ENCODE measurements around the gene CARMIL1.
A peak's percentile ranks its signal among the peaks of the same experiment; 100 is the strongest.

Gene CARMIL1

DNA sequence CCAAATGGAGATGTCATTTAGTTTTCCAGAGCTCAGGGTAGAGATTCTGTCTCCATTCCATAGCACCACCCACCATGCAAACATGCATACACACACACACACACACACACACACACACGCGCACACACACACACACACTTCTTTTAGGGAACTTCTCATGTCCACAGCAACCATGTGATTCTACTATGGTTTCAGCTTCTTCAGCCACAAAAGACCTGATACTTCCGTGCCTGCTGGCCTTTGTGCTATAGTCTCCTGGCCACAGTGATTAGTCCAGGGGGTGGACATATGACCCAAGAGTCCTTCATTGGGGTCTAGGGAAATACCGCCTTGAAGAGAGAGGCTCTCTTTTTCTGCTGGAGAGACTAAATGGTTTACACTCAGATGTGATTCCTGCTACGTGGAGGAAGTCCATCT is 53.5 kb downstream of the CARMIL1 start:
- ChIA-PET CTCF (interaction anchor here (0.6 to 1.1 kb wide), 3 partner anchors 8 to 32 kb away, joined by 3 read pairs; no protein-coding TSS in a partner anchor), POLR2A (no interaction called here)
- peaks cover 32% of the 10 kb centered on the region for H3K4me1 ChIP-seq (ENCODE audit: control insufficient read depth, insufficient read depth, low read length)

GRCh38 chr6:25333471-25333870 is 54.3 kb downstream of the CARMIL1 start:
- Histone ChIP-seq H3K4me1 (ENCODE audit: control insufficient read depth, insufficient read depth, low read length) (peaks cover 32% of the 10 kb centered on the region), H3K4me3 (ENCODE audit: low read depth, low read length) (no peak overlapping the region), H3K36me3 (ENCODE audit: control insufficient read depth in 2 of 2, insufficient read depth in 1 of 2, low read length in 2 of 2) (no peaks in the 10 kb centered on the region), H3K9me3 (ENCODE audit: control insufficient read depth, insufficient read depth, low read depth, low read length) (no peaks in the 10 kb centered on the region), H3K27ac (ENCODE audit: extremely low read depth, low read depth, low read length) (no peak overlapping the region)
- TF ChIP-seq ZNF544 (tag by site-specific recombination; IDR thresholded peaks at IDR 0.05) (no peak), PRDM6 (tag by site-specific recombination; IDR thresholded peaks at IDR 0.05) (peak; percentile 67), IKZF3 (tag by site-specific recombination; IDR thresholded peaks at IDR 0.05) (no peak), SP7 (tag by site-specific recombination; IDR thresholded peaks at IDR 0.05) (no peak), ZNF155 (tag by site-specific recombination; IDR thresholded peaks at IDR 0.05) (no peak)
- TF ChIP-seq, protein P1, sequence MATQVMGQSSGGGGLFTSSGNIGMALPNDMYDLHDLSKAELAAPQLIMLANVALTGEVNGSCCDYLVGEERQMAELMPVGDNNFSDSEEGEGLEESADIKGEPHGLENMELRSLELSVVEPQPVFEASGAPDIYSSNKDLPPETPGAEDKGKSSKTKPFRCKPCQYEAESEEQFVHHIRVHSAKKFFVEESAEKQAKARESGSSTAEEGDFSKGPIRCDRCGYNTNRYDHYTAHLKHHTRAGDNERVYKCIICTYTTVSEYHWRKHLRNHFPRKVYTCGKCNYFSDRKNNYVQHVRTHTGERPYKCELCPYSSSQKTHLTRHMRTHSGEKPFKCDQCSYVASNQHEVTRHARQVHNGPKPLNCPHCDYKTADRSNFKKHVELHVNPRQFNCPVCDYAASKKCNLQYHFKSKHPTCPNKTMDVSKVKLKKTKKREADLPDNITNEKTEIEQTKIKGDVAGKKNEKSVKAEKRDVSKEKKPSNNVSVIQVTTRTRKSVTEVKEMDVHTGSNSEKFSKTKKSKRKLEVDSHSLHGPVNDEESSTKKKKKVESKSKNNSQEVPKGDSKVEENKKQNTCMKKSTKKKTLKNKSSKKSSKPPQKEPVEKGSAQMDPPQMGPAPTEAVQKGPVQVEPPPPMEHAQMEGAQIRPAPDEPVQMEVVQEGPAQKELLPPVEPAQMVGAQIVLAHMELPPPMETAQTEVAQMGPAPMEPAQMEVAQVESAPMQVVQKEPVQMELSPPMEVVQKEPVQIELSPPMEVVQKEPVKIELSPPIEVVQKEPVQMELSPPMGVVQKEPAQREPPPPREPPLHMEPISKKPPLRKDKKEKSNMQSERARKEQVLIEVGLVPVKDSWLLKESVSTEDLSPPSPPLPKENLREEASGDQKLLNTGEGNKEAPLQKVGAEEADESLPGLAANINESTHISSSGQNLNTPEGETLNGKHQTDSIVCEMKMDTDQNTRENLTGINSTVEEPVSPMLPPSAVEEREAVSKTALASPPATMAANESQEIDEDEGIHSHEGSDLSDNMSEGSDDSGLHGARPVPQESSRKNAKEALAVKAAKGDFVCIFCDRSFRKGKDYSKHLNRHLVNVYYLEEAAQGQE (tag by site-specific recombination; IDR thresholded peaks at IDR 0.05), result no peak
- POLR2A ChIA-PET, result no interaction called here
- CTCF ChIA-PET, result interaction anchor here (0.7 to 1.1 kb wide), 5 partner anchors 9 to 111 kb away, joined by 3 to 4 read pairs (median 3); no protein-coding TSS in a partner anchor

More for the DNA sequence above, 53.5 kb downstream of the CARMIL1 start:
- H3K9me3 ChIP-seq (ENCODE audit: control insufficient read depth, insufficient read depth, low read depth, low read length), result no peaks in the 10 kb centered on the region
- no peaks in the 10 kb centered on the region for H3K36me3 ChIP-seq (ENCODE audit: control insufficient read depth in 2 of 2, insufficient read depth in 1 of 2, low read length in 2 of 2)
- TF ChIP-seq ZSCAN4 (tag by site-specific recombination; IDR thresholded peaks at IDR 0.05) (peak; percentile 91), ZFHX2 (tag by site-specific recombination; conservative IDR thresholded peaks at IDR 0.05) (peak; percentile 56), ZNF530 (tag by site-specific recombination; IDR thresholded peaks at IDR 0.05; ENCODE audit: low read depth) (no peak), ZNF398 (tag by site-specific recombination; IDR thresholded peaks at IDR 0.05) (0 out of 2 replicates have a peak, but pooled peaks have one; percentile 27), ZNF600 (tag by site-specific recombination; IDR thresholded peaks at IDR 0.05) (peak; percentile 29; the same call in 1 of the 2 replicates)
- no peak overlapping the region for H3K27ac ChIP-seq (ENCODE audit: extremely low read depth, low read depth, low read length)
- H3K4me3 ChIP-seq (ENCODE audit: low read depth, low read length), result no peak overlapping the region

DNA sequence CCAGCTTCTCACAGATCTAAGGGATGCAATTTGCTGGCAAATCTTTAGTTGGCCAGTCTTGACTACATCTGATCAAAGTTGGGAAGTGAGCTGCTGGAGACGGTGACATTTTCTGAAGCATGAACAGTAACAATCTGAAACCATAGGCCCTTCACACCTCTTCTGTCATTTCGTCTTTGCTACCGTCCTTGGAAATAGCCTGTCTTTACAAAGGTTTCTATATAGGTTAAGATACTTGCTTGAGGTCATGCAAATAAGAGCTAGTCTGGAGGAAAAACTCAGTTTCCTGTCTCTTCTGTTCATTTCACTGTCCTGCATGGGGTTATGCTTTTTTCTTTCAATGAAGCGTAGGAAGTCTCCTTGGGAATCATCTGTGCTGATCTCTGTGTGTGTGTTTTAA is 55.6 kb downstream of the CARMIL1 start:
- Histone ChIP-seq H3K36me3 (ENCODE audit: control insufficient read depth in 2 of 2, insufficient read depth in 1 of 2, low read length in 2 of 2) (no peaks in the 10 kb centered on the region), H3K4me3 (ENCODE audit: low read depth, low read length) (no peak overlapping the region), H3K9me3 (ENCODE audit: control insufficient read depth, insufficient read depth, low read depth, low read length) (no peaks in the 10 kb centered on the region), H3K4me1 (ENCODE audit: control insufficient read depth, insufficient read depth, low read length) (peaks cover 32% of the 10 kb centered on the region), H3K27ac (ENCODE audit: extremely low read depth, low read depth, low read length) (no peak overlapping the region; the same call in 1 of the 2 replicates)
- CTCF ChIA-PET, result interaction anchor here (0.6 to 1.2 kb wide), 4 partner anchors 7 to 155 kb away, joined by 3 read pairs; no protein-coding TSS in a partner anchor
- POLR2A ChIA-PET, result no interaction called here
- TF ChIP-seq HOXD13 (CRISPR knock-in tag; IDR thresholded peaks at IDR 0.05; ENCODE audit: borderline replicate concordance) (no peak), ZNF600 (tag by site-specific recombination; IDR thresholded peaks at IDR 0.05) (no peak), ZNF792 (tag by site-specific recombination; IDR thresholded peaks at IDR 0.05) (no peak), ZNF169 (tag by site-specific recombination; IDR thresholded peaks at IDR 0.05) (no peak)
